ENCODE measurements around the gene PIP5K1B. TPM values are rescaled to one million over a fixed set of nuclear protein-coding genes. Genes with fewer than 3 reads are reported as not detected.

The PIP5K1B gene
- total RNA-seq, 1 donor from 2014 or later: 0.87 TPM

- no peak overlapping the region for H3K27ac Mint-ChIP-seq
Observed at GRCh38 chr9:68714416-68715180, 9.6 kb downstream of the PIP5K1B start.

DNA sequence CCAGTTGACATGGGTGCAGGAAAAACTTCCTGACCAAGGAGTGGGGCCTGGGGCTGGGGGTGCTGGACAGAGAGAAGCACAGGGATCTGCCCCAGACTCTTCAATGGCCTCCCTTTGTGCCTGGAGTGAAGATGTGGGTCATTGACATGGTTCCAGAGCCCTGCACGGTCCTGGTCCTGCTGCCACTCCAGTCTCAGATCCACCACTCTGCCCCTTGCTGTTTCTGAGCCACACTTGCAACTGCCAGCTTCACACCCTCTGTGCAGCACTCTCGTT lies 10.1 kb downstream of the PIP5K1B start:
- H3K4me1 Mint-ChIP-seq: no peaks in the 10 kb centered on the region

More at GRCh38 chr9:68714416-68715180, 9.6 kb downstream of the PIP5K1B start:
- Mint-ChIP-seq H3K27me3 (ENCODE audit: low read depth) (peaks cover 57% of the 10 kb centered on the region), H3K36me3 (no peaks in the 10 kb centered on the region), H3K9me3 (no peaks in the 10 kb centered on the region), H3K4me1 (no peaks in the 10 kb centered on the region), H3K4me3 (no peak overlapping the region)
- TF ChIP-seq, protein P1, sequence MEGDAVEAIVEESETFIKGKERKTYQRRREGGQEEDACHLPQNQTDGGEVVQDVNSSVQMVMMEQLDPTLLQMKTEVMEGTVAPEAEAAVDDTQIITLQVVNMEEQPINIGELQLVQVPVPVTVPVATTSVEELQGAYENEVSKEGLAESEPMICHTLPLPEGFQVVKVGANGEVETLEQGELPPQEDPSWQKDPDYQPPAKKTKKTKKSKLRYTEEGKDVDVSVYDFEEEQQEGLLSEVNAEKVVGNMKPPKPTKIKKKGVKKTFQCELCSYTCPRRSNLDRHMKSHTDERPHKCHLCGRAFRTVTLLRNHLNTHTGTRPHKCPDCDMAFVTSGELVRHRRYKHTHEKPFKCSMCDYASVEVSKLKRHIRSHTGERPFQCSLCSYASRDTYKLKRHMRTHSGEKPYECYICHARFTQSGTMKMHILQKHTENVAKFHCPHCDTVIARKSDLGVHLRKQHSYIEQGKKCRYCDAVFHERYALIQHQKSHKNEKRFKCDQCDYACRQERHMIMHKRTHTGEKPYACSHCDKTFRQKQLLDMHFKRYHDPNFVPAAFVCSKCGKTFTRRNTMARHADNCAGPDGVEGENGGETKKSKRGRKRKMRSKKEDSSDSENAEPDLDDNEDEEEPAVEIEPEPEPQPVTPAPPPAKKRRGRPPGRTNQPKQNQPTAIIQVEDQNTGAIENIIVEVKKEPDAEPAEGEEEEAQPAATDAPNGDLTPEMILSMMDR (IDR thresholded peaks at IDR 0.05; ENCODE audit: unreplicated experiment): no peak
- DNase-seq (ENCODE audit: low spot score in 2 of 2, unreplicated experiment in 2 of 2): no peak

DNA sequence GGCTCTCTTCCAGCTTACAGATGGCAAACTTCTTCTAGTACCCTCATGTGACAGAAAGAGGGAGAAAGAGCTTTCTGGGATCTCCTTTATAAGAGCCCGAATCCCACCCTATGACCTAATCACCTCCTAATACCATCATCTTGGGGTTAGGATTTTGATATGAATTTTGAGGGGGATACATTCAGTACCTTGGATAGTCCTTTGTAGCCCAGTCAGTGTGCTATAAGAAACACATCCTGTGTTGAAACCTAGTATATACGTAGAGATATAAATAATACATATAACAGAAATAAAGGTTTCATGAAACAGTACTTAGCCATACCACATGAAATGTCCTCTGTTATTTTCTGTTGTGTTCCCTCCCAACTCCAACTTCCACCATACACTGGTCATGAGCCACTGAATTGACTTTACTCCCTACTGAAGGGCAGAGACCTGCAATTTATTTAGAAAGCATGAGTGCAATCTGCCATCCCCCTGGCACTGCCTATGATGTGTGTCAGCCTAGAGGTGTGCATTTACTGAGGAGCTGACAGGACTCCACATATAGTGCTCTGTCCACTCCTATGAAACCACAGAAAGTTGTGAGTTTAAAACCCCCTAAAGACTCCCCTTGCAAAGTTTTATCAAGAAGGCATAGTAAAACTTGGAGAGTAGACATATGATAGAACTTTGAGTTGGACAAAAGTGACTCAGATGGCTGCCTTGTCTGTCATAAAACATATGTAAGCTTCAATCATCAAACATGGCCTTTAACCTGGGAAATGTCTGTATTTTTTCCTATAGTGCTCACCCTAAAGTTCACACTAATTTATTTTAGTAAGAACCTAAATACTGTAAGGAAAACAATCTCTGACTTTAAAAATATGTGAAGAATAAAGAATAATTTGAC lies 12.8 kb downstream of the PIP5K1B start:
- Mint-ChIP-seq H3K4me3 (no peak overlapping the region), H3K27ac (no peak overlapping the region), H3K27me3 (ENCODE audit: low read depth) (peaks cover 36% of the 10 kb centered on the region), H3K4me1 (no peaks in the 10 kb centered on the region), H3K36me3 (no peaks in the 10 kb centered on the region), H3K9me3 (no peaks in the 10 kb centered on the region)
- TF ChIP-seq, protein P1 (IDR thresholded peaks at IDR 0.05; ENCODE audit: unreplicated experiment): no peak
- no peak for DNase-seq (ENCODE audit: low spot score in 2 of 2, unreplicated experiment in 2 of 2)

More for the DNA sequence above, 10.1 kb downstream of the PIP5K1B start:
- DNase-seq (ENCODE audit: low spot score in 2 of 2, unreplicated experiment in 2 of 2): no peak
- TF ChIP-seq, protein P1 (IDR thresholded peaks at IDR 0.05; ENCODE audit: unreplicated experiment): no peak
- H3K27ac Mint-ChIP-seq: no peak overlapping the region
- H3K36me3 Mint-ChIP-seq: no peaks in the 10 kb centered on the region
- no peak overlapping the region for H3K4me3 Mint-ChIP-seq
- no peaks in the 10 kb centered on the region for H3K9me3 Mint-ChIP-seq
- peaks cover 52% of the 10 kb centered on the region for H3K27me3 Mint-ChIP-seq (ENCODE audit: low read depth)

- peaks cover 1% of the 10 kb centered on the region for H3K36me3 Mint-ChIP-seq
- no peak overlapping the region for H3K27ac Mint-ChIP-seq
- H3K4me3 Mint-ChIP-seq: no peak overlapping the region
- no peaks in the 10 kb centered on the region for H3K4me1 Mint-ChIP-seq
- peaks cover 7% of the 10 kb centered on the region for H3K9me3 Mint-ChIP-seq
- DNase-seq (ENCODE audit: low spot score in 2 of 2, unreplicated experiment in 2 of 2): no peak
- TF ChIP-seq, protein P1 (IDR thresholded peaks at IDR 0.05; ENCODE audit: unreplicated experiment): no peak
- H3K27me3 Mint-ChIP-seq (ENCODE audit: low read depth): peaks cover 18% of the 10 kb centered on the region
Observed at GRCh38 chr9:68719847-68720246, 14.8 kb downstream of the PIP5K1B start.

DNA sequence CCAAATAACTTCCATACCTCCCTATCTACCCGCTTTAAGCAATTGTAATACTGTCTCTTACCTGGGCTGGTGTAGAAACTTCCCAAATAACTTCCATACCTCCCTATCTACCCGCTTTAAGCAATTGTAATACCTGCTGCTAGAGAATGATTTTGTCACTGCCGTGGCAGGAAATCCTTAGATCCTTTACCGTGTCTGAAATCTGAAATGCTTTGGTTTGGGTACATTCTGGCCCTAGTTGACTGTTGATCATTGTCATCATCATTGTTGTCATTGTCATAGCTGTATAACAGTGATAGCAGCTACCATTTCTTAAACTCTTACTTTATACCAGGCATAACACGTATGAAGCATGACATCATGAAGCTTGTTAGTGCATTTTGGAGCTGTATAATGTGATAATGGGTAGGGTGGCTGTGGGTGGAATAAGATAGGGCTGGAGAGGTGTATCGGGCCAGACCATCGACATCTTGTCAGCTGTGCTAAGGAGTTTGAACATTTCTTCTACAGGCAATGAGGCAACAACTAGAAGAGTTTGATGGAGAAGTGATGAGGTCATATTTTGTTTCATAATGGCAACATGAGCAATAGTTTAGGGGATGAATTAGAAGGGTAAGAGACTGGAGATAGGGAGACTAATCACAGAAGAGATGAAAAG lies 15.7 kb downstream of the PIP5K1B start:
- Mint-ChIP-seq H3K36me3 (peaks cover 1% of the 10 kb centered on the region), H3K9me3 (peaks cover 7% of the 10 kb centered on the region), H3K4me3 (no peak overlapping the region), H3K27me3 (ENCODE audit: low read depth) (peaks cover 12% of the 10 kb centered on the region), H3K4me1 (no peaks in the 10 kb centered on the region), H3K27ac (no peak overlapping the region)
- DNase-seq (ENCODE audit: low spot score in 2 of 2, unreplicated experiment in 2 of 2): no peak
- TF ChIP-seq, protein P1 (IDR thresholded peaks at IDR 0.05; ENCODE audit: unreplicated experiment): no peak

Data from mesothelial cell of epicardium (in vitro differentiated cells).